ENCODE measurements around the gene FSTL4.

Gene FSTL4

GRCh38 chr5:133510634-133511262, 101.6 kb downstream of the FSTL4 start:
- Histone ChIP-seq H2AFZ (ENCODE audit: low read length) (no peak overlapping the region), H3K4me2 (ENCODE audit: low read depth, low read length) (no peak overlapping the region), H3K9ac (ENCODE audit: low read length) (no peak overlapping the region), H3K9me3 (replicated peaks; ENCODE audit: insufficient read depth, low read length) (no peaks in the 10 kb centered on the region), H3K4me1 (ENCODE audit: low read length) (no peaks in the 10 kb centered on the region), H3K4me3 (ENCODE audit: low read length) (no peak overlapping the region), H3K27me3 (replicated peaks; ENCODE audit: insufficient read depth, low read length) (no peaks in the 10 kb centered on the region), H3F3A (ENCODE audit: insufficient read depth, low read length) (no peaks in the 10 kb centered on the region), H3K36me3 (replicated peaks; ENCODE audit: insufficient read depth, low read length) (no peaks in the 10 kb centered on the region), H3K27ac (ENCODE audit: low read length) (no peak overlapping the region), H4K20me1 (ENCODE audit: insufficient read depth, low read length) (no peaks in the 10 kb centered on the region), H3K9me2 (replicated peaks; ENCODE audit: insufficient read depth, low read length) (no peaks in the 10 kb centered on the region), H3K79me2 (ENCODE audit: low read length) (no peaks in the 10 kb centered on the region)
- TF ChIP-seq EZH2 (optimal IDR thresholded peaks at IDR 0.05; ENCODE audit: low read depth, low read length) (no peak), EZH2phosphoT487 (IDR thresholded peaks at IDR 0.05; ENCODE audit: low read length) (no peak), CTCF (IDR thresholded peaks at IDR 0.05; ENCODE audit: low read length) (no peak)
- no peak for DNase-seq

DNA sequence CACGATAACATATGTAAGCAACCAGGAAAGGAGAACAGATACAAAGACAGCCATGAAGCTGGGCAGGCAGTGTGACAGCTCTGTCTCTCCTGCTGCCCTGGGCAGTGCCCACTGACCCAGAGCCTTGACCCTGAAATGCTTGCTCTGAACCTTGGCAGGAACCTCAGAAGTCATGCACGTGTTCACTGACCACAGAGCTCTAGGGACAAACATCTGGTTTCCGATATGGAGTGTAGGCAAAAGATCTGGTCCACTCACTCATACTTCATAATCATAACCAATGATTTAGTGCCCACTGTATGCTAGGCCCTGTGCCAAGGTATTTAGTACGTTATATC, 102.6 kb downstream of the FSTL4 start:
- H3K79me2 ChIP-seq (ENCODE audit: low read length): no peaks in the 10 kb centered on the region
- H3K9ac ChIP-seq (ENCODE audit: low read length): no peak overlapping the region
- no peak overlapping the region for H3K4me3 ChIP-seq (ENCODE audit: low read length)
- no peaks in the 10 kb centered on the region for H3K27me3 ChIP-seq (replicated peaks; ENCODE audit: insufficient read depth, low read length)
- H3F3A ChIP-seq (ENCODE audit: insufficient read depth, low read length): no peaks in the 10 kb centered on the region
- no peak overlapping the region for H2AFZ ChIP-seq (ENCODE audit: low read length)
- H3K4me1 ChIP-seq (ENCODE audit: low read length): no peaks in the 10 kb centered on the region
- no peak for DNase-seq
- no peaks in the 10 kb centered on the region for H4K20me1 ChIP-seq (ENCODE audit: insufficient read depth, low read length)
- no peaks in the 10 kb centered on the region for H3K9me3 ChIP-seq (replicated peaks; ENCODE audit: insufficient read depth, low read length)
- TF ChIP-seq CTCF (IDR thresholded peaks at IDR 0.05; ENCODE audit: low read length): no peak
- TF ChIP-seq EZH2 (optimal IDR thresholded peaks at IDR 0.05; ENCODE audit: low read depth, low read length): no peak
- H3K27ac ChIP-seq (ENCODE audit: low read length): no peak overlapping the region
- no peaks in the 10 kb centered on the region for H3K36me3 ChIP-seq (replicated peaks; ENCODE audit: insufficient read depth, low read length)
- no peaks in the 10 kb centered on the region for H3K9me2 ChIP-seq (replicated peaks; ENCODE audit: insufficient read depth, low read length)
- no peak overlapping the region for H3K4me2 ChIP-seq (ENCODE audit: low read depth, low read length)

DNA sequence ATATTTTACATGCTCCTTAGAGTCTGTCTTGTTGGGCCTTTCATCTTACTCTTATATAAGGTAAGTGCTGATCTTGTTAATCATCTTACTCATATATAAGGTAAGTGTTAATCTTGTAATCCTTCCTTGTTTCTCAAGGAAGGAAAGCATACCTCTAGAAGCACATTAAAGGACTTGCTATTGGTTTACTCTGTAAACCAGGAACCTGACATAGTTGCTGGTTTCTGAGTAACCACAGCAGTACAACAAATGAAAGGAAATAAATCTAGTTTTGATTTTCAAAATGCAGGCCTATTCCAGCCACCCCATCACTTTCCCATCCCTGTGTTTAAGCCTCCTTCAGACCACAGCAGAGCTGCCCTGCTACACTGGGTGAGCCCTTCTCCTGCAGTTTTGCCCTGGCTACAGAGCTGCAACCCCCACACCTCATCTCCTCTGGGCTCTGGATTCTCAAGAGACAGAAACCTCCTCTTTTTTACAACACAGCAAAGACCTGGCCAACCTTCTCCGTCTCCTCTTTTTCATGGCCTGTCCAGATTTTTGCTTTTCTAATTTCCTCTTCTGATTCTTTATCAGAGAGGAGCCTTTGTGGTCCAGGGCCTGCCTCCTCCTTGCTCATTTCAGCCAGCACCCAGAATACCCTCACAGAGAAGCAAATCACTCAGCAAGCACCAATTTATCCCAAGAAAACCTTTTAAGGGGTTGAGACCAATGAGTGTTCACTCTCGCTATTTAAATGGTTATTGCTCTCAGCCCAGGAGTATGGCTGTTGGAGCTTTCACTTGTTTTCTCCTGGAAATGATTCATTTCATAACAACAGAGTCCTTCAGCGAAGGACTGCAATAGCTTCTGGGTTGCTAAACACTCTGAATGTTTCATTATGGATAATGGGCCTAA, 103.2 kb downstream of the FSTL4 start:
- no peak overlapping the region for H2AFZ ChIP-seq (ENCODE audit: low read length)

DNA sequence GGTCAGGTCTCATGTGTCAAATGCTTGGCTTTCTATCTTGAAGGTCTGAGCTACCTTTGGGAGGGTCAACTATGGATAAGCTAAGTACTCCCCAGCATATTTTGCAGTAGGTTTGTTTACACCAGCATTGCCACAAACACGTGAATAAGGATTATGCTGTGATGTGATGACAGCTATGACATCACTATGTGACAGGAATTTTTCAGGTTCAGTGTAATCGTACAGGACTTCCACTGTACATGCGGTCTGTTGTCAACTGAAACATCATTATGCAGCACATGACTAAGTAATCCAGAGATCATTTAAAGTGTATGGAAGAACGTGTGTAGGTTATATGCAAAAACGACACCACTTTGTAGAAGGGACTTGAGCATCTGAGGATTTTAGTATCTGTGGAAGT, 104.0 kb downstream of the FSTL4 start:
- no peak for TF ChIP-seq EZH2 (optimal IDR thresholded peaks at IDR 0.05; ENCODE audit: low read depth, low read length)
- no peak for TF ChIP-seq EZH2phosphoT487 (IDR thresholded peaks at IDR 0.05; ENCODE audit: low read length)
- Histone ChIP-seq H3K27ac (ENCODE audit: low read length) (no peak overlapping the region), H3K9ac (ENCODE audit: low read length) (no peak overlapping the region), H3K27me3 (replicated peaks; ENCODE audit: insufficient read depth, low read length) (no peaks in the 10 kb centered on the region), H3K4me1 (ENCODE audit: low read length) (no peaks in the 10 kb centered on the region), H3F3A (ENCODE audit: insufficient read depth, low read length) (no peaks in the 10 kb centered on the region), H3K9me2 (replicated peaks; ENCODE audit: insufficient read depth, low read length) (no peaks in the 10 kb centered on the region), H2AFZ (ENCODE audit: low read length) (no peak overlapping the region), H3K36me3 (replicated peaks; ENCODE audit: insufficient read depth, low read length) (no peaks in the 10 kb centered on the region), H3K4me3 (ENCODE audit: low read length) (no peak overlapping the region), H4K20me1 (ENCODE audit: insufficient read depth, low read length) (no peaks in the 10 kb centered on the region), H3K9me3 (replicated peaks; ENCODE audit: insufficient read depth, low read length) (no peaks in the 10 kb centered on the region), H3K79me2 (ENCODE audit: low read length) (no peaks in the 10 kb centered on the region), H3K4me2 (ENCODE audit: low read depth, low read length) (no peak overlapping the region)
- no peak for DNase-seq

More for the DNA sequence above, 103.2 kb downstream of the FSTL4 start:
- no peaks in the 10 kb centered on the region for H3F3A ChIP-seq (ENCODE audit: insufficient read depth, low read length)
- DNase-seq: peak; percentile 18
- no peak overlapping the region for H3K27ac ChIP-seq (ENCODE audit: low read length)
- no peaks in the 10 kb centered on the region for H3K4me1 ChIP-seq (ENCODE audit: low read length)
- no peak overlapping the region for H3K4me2 ChIP-seq (ENCODE audit: low read depth, low read length)
- no peak overlapping the region for H3K4me3 ChIP-seq (ENCODE audit: low read length)
- H3K9me3 ChIP-seq (replicated peaks; ENCODE audit: insufficient read depth, low read length): no peaks in the 10 kb centered on the region
- no peaks in the 10 kb centered on the region for H3K9me2 ChIP-seq (replicated peaks; ENCODE audit: insufficient read depth, low read length)
- no peaks in the 10 kb centered on the region for H3K27me3 ChIP-seq (replicated peaks; ENCODE audit: insufficient read depth, low read length)
- no peak overlapping the region for H3K9ac ChIP-seq (ENCODE audit: low read length)
- H3K79me2 ChIP-seq (ENCODE audit: low read length): no peaks in the 10 kb centered on the region
- H3K36me3 ChIP-seq (replicated peaks; ENCODE audit: insufficient read depth, low read length): no peaks in the 10 kb centered on the region
- no peak for TF ChIP-seq EZH2phosphoT487 (IDR thresholded peaks at IDR 0.05; ENCODE audit: low read length)
- TF ChIP-seq EZH2 (optimal IDR thresholded peaks at IDR 0.05; ENCODE audit: low read depth, low read length): no peak
- no peaks in the 10 kb centered on the region for H4K20me1 ChIP-seq (ENCODE audit: insufficient read depth, low read length)
